ENCODE measurements around the gene MTHFSD. TPM values are rescaled to one million over a fixed set of nuclear protein-coding genes. Genes with fewer than 3 reads are reported as not detected.

The MTHFSD gene
- total RNA-seq, 3 donors from 2014 or later = 15.8 to 30.2 (median 27.7) TPM

- no peaks in the 10 kb centered on the region for H3K36me3 ChIP-seq
- no peak for DNase-seq (ENCODE audit: low spot score in 2 of 2)
- H3K4me3 ChIP-seq = no peak overlapping the region
- TF ChIP-seq POLR2AphosphoS5 (IDR thresholded peaks at IDR 0.05) (no peak), POLR2A (IDR thresholded peaks at IDR 0.05) (no peak), CTCF (IDR thresholded peaks at IDR 0.05) (no peak)
- no peaks in the 10 kb centered on the region for H3K4me1 ChIP-seq
- intact Hi-C loops (cut with DNase I; ENCODE audit: low total_unique reads) = no loop called here
- no peaks in the 10 kb centered on the region for H3K9me3 ChIP-seq
- H3K27me3 ChIP-seq = peaks cover 14 to 100% of the 10 kb centered on the region in 2 donors
- H3K27ac ChIP-seq = no peak overlapping the region
Observed at GRCh38 chr16:86499440-86499786, 55.6 kb downstream of the MTHFSD start.

GRCh38 chr16:86498671-86499439 lies 56.2 kb downstream of the MTHFSD start:
- Histone ChIP-seq H3K27ac (no peak overlapping the region), H3K4me1 (no peaks in the 10 kb centered on the region), H3K4me3 (peak overlapping the region in 2 of 3 donors; percentile 15 to 31), H3K36me3 (no peaks in the 10 kb centered on the region), H3K9me3 (no peaks in the 10 kb centered on the region), H3K27me3 (peaks cover 10 to 100% of the 10 kb centered on the region in 2 donors)
- TF ChIP-seq POLR2AphosphoS5 (IDR thresholded peaks at IDR 0.05) = no peak
- TF ChIP-seq CTCF (IDR thresholded peaks at IDR 0.05) = no peak
- no peak for TF ChIP-seq POLR2A (IDR thresholded peaks at IDR 0.05)
- no peak for DNase-seq (ENCODE audit: low spot score in 2 of 2)
- intact Hi-C loops (cut with DNase I; ENCODE audit: low total_unique reads) = no loop called here

- TF ChIP-seq CTCF (IDR thresholded peaks at IDR 0.05) = no peak
- TF ChIP-seq POLR2AphosphoS5 (IDR thresholded peaks at IDR 0.05) = no peak
- no peak for TF ChIP-seq POLR2A (IDR thresholded peaks at IDR 0.05)
- Histone ChIP-seq H3K4me3 (peak overlapping the region in 1 of 3 donors; percentile 31), H3K27me3 (peaks cover 9 to 100% of the 10 kb centered on the region in 2 donors)
Observed at GRCh38 chr16:86498155-86498670, 56.8 kb downstream of the MTHFSD start.

GRCh38 chr16:86497551-86498021 lies 57.4 kb downstream of the MTHFSD start:
- intact Hi-C loops (cut with DNase I; ENCODE audit: low total_unique reads) = no loop called here
- no peaks in the 10 kb centered on the region for H3K36me3 ChIP-seq
- DNase-seq (ENCODE audit: low spot score in 2 of 2) = no peak
- H3K27me3 ChIP-seq = peaks cover 9 to 100% of the 10 kb centered on the region in 2 donors
- no peaks in the 10 kb centered on the region for H3K9me3 ChIP-seq
- TF ChIP-seq POLR2A (IDR thresholded peaks at IDR 0.05) = no peak
- no peak for TF ChIP-seq CTCF (IDR thresholded peaks at IDR 0.05)
- TF ChIP-seq POLR2AphosphoS5 (IDR thresholded peaks at IDR 0.05) = no peak
- no peak overlapping the region for H3K27ac ChIP-seq
- no peaks in the 10 kb centered on the region for H3K4me1 ChIP-seq
- H3K4me3 ChIP-seq = no peak overlapping the region

More at GRCh38 chr16:86498155-86498670, 56.8 kb downstream of the MTHFSD start:
- no peaks in the 10 kb centered on the region for H3K36me3 ChIP-seq
- intact Hi-C loops (cut with DNase I; ENCODE audit: low total_unique reads) = no loop called here
- no peak for DNase-seq (ENCODE audit: low spot score in 2 of 2)
- no peak overlapping the region for H3K27ac ChIP-seq
- H3K4me1 ChIP-seq = no peaks in the 10 kb centered on the region
- no peaks in the 10 kb centered on the region for H3K9me3 ChIP-seq

GRCh38 chr16:86496929-86497461 lies 58.0 kb downstream of the MTHFSD start:
- TF ChIP-seq CTCF (IDR thresholded peaks at IDR 0.05) (no peak), POLR2A (IDR thresholded peaks at IDR 0.05) (no peak), POLR2AphosphoS5 (IDR thresholded peaks at IDR 0.05) (no peak)
- Histone ChIP-seq H3K9me3 (no peaks in the 10 kb centered on the region), H3K36me3 (no peaks in the 10 kb centered on the region), H3K4me3 (no peak overlapping the region), H3K27me3 (peaks cover 9 to 99% of the 10 kb centered on the region in 2 donors), H3K4me1 (no peaks in the 10 kb centered on the region), H3K27ac (no peak overlapping the region)
- intact Hi-C loops (cut with DNase I; ENCODE audit: low total_unique reads) = no loop called here
- DNase-seq (ENCODE audit: low spot score in 2 of 2) = no peak

All from breast epithelium (tissue), 4 donors.